ENCODE measurements around the gene MUS81.

DNA sequence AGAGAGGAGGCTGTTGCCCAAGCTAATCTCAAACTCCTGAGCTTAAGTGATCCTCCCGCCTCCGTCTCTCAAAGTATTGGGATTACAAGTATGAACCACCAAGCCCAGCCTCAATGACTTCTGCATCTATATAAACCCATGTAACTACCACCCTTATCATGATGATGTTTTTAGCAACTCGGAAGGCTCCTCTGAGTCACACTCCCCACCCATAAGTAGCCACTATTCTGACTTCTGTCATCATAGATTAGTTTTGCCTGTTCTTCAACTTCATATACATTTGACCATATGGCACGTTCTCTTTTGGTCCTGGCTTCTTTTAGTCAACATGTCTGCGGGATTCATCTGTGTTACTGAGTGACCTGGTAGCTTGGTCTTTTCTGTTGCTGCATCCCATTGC lies 46.4 kb downstream of the MUS81 start:
- TF ChIP-seq, protein P1, sequence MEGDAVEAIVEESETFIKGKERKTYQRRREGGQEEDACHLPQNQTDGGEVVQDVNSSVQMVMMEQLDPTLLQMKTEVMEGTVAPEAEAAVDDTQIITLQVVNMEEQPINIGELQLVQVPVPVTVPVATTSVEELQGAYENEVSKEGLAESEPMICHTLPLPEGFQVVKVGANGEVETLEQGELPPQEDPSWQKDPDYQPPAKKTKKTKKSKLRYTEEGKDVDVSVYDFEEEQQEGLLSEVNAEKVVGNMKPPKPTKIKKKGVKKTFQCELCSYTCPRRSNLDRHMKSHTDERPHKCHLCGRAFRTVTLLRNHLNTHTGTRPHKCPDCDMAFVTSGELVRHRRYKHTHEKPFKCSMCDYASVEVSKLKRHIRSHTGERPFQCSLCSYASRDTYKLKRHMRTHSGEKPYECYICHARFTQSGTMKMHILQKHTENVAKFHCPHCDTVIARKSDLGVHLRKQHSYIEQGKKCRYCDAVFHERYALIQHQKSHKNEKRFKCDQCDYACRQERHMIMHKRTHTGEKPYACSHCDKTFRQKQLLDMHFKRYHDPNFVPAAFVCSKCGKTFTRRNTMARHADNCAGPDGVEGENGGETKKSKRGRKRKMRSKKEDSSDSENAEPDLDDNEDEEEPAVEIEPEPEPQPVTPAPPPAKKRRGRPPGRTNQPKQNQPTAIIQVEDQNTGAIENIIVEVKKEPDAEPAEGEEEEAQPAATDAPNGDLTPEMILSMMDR (IDR thresholded peaks at IDR 0.05): no peak
- no peak for TF ChIP-seq POLR2A (IDR thresholded peaks at IDR 0.05)

Data from heart left ventricle (tissue), 13 donors.